HG02885 (cell line): ENCODE measurements around the gene SYNPR.

Experiments
- ATAC-seq: cut with Tn5 transposase; IDR thresholded peaks from one replicate; pipeline ENCODE4 v1.9.1; 2021; ENCODE audit warnings: mild to moderate bottlenecking; ENCODE audit not compliant: unreplicated experiment, poor library complexity

SYNPR gene

GRCh38 chr3:63296249-63296648 is 18.1 kb downstream of the SYNPR start:
- ATAC-seq, result no peak

DNA sequence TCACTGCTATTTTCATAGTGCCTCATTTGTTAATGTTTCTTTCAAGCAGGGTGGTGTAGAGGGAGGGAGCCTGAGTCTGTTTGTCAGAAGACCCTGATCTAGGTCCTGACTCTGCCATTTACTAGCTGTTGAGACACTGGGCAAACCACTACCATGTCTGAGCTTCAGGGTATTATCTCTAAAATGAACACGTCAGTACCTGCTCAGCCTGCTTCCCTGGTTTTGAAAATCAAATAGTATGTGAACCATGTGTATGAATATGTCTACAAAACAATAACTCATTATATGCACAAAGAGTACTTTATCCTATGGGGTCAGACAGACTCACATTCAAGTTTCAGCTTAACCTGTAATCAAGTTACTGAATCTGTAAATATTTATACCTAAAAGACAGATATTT is 25.1 kb downstream of the SYNPR start:
- no peak for ATAC-seq

DNA sequence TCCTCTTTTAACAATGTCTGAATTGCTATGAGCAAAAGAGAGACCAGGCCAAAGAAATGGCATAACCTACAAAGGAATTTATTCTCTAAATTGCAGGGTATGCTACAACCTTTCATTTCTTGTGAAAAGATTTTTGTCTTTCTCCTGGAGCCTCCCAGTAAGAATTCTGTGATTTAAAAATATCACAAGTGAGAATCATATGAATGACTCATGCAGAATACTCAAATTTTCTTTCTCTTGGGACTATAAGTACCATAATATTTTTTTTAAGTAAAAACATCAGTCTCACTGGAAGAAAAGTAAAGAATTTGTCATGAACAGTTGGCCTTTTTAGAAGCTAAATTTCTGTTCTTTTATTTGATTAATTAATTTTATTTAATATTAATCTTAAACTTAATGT is 26.3 kb downstream of the SYNPR start:
- ATAC-seq, result no peak

DNA sequence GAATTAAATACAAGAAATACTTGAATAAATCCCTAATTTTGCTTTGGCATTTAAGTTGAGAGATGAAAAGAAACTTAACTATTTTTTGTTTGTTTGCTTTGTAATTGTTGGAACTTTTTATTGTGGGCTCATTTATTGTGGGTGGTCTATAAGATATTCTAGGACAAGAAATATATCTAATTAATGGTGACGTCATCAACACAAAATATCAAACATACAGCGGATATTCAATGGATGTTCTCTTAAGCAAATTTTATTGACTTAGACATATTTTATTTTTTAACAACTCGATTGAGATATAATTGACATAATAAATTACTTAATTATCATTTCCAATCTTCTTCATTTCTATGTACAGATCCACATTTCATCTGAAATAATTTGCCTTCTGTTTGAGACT is 30.0 kb downstream of the SYNPR start:
- no peak for ATAC-seq

GRCh38 chr3:63309768-63310167 is 31.7 kb downstream of the SYNPR start:
- ATAC-seq, result no peak

DNA sequence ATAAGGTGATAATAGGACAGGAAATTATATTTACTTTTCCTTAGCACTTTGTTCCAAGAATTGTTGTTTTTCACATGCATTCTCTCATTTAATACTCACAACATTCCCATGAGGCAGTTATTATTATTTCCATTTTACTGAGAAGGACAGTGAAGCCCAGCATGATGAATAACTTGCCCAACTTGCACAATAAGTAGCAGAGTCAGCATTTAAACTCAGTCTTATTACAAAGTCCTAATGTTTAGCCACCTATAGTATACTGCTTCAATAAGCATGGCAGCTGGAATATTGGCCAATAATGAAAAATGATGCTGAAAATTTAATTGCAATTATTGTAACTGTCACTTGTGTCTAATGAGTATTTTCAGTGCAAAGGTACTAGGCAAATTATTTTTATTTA is 45.7 kb downstream of the SYNPR start:
- no peak for ATAC-seq

DNA sequence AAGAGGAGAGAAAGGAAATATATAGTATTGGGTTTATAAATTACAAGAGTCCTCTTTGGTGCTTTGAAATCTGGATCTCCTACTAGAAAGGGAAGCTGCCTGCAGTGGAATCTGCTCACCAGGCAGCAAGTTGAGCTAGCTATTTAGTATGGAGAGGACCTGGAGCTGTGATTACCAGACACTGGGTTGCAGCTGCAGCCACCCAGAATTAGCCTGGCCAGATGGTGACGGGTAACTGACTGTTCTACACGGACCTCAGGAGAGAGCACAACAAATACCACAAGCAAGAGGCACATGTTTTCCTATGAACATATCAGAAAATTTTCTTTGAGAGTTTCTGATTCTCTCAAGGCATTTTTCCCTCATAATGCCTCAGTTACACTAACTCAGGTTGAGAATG is 46.5 kb downstream of the SYNPR start:
- no peak for ATAC-seq

DNA sequence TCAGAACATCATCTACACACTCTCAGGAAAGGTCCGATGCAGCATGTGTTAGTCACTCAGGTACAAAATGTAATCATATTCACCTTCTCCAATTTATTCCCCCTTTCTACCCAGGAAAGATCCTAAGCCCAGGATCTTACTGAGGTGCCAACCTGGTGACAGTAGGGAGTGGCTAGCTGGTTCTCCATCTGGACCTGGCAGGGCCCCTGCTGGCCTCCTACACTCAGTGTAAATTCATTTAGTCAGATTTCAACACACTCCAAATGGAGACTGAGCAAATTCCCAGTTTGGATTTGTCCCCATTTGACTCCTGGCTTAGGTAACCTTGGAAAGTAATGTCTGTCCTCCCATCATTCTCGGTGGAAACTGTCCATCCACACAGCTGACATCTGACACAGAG is 47.3 kb downstream of the SYNPR start:
- no peak for ATAC-seq

- no peak for ATAC-seq
Observed at GRCh38 chr3:63328365-63328764, 50.3 kb downstream of the SYNPR start.

DNA sequence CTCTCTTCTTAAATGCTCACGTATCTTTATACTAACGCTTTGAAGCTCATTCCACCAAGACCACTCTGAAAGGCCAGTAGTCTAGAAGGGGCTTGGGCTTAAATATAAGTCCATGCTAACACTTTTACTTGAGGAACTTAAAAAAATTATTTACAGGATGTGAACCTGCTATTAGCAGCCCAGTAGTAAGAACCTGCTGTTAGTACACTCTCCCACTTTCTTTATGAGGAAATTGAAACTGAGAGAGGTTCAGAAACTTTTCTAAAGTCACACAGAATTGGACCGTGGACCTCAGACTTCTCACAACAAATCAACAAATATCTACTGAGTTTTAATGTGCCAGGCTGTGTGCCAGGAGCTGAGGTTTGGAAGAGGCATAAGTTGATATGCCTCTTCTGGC is 53.4 kb downstream of the SYNPR start:
- ATAC-seq, result no peak

- no peak for ATAC-seq
Observed at GRCh38 chr3:63333815-63334214, 55.7 kb downstream of the SYNPR start.

DNA sequence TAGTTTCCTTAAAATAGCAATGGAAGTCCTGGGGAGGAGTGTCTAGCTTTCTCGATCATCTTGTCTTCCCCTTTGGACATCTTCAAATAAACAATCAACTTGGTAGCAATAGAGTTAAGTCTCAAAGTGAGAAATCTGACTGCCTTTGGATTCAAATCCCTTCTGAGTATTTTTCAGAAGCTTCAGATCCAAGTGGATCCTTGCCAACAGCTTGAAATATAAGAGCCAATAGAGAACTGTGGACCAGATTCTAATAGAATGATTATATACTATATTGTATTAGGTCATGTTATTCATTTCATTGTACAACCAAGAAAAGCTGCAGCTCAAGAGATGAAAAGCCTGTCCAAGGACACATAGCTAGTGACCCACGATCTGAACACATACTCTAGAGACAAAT is 60.2 kb downstream of the SYNPR start:
- ATAC-seq, result no peak

- peak; percentile 50 for ATAC-seq
Observed at GRCh38 chr3:63343674-63344073, 65.6 kb downstream of the SYNPR start.

DNA sequence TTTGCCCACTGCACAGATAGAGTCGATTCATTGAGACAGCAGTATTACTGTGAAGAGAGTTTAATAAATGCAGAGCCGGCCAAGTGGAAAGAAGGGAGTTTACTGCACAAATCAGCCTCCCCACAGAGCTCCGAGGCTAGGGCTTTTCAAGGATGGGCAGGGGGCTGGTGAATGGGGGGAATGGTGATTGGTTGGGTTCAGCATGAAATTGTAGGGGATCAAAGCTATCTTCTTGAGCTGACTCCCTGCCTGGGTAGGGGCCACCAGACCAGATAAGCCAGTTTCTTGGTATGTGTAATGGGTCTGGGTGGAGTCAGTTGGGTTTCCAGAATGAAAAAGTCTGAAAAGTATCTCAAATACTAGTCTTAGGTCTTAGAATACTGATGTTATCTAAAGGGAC is 66.6 kb downstream of the SYNPR start:
- no peak for ATAC-seq

DNA sequence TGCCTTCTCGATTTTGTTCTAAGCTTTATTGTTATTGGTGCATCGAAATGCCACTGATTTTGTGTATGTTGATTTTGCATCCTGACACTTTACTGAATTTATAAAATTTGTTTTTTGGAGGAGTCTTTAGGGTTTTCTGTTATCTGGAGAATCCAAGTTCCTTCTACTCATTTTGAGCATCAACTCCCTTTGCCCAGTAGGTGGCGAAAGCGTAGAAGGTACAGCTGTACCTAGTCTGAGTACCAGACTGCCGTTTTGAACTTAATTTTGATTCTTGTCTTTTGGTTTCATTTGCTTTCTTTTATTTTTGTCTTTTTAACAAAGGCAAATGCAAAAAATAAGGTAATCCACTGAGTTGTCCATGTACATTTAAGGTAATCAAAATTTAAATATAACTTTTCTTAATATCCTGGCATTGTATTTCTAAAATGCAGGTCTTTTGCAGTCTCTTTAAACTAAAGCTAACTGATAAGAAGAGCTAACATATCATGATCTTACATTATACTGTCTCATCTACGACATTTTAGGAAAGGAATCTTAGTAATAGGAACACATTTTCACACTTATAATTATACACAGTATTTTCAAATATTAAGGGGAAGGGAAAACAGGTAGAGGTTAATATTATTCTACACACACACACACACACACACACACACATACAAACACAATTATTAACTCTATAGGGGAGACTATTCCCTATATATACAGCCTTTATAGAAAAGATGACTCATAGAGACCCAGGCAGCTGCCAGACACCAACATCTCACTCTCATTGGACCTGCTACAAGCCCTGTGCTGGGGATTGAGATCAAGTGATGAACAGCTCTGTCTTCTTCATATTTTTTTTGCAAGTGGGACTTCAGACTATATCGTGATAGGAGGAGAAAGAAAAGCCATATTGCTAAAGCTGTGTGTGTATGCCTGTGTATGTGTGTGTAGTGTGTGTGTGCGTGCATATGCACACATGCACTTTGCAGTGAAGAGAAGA is 71.8 kb downstream of the SYNPR start:
- peak; percentile 86 for ATAC-seq

DNA sequence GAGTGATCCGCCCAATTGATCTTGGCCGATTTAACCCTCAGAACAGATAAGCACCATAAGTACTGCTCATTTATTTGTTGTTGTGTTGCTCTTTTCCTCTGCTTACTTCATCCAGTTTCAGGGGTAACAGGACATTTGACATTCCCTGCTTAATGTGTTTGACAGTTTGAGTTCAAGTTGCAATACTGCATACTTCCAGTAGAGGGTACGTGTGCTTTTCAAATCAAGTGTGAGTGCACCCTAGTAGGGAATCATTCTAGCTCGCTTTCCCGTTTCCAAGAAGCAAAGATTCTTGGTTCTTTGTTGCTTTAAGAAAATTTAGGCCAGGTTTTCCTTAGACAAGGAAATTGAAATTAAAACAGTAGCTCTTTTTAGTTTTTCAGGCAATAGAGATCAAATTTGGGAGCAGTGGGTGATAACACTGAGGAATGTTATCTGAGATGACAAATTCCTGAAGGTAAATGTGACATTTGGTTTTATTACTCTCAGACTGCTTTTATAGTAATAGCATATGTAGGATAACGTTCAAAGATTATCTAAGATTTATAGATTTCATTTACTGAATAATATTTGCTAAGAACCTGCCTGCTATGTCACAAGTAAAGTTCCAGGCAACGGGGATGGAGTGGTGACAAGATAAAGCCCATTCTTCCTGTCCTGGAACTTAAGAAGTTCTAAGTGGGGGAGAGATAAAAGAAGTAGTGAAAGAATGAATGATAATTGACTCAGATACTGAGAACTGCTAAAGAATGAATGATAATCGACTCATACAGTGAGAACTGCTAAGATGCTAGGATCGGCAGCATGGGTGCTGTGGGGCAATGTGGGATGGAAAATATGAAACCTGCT is 73.3 kb downstream of the SYNPR start:
- ATAC-seq, result peak; percentile 76

DNA sequence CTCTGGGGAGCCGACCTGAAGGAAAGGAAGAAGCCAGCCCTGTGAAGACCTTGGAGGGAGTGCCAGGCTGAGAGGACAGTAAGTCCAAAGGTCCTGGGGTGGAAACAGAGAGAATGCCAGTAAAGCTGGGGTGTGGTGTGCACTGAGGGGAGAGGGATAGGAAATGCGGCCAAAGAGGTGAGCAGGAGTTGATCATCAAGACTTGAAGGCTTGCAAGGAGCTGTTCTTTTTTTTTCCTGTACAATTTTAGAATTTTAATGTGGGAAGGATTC is 73.8 kb downstream of the SYNPR start:
- ATAC-seq, result no peak

DNA sequence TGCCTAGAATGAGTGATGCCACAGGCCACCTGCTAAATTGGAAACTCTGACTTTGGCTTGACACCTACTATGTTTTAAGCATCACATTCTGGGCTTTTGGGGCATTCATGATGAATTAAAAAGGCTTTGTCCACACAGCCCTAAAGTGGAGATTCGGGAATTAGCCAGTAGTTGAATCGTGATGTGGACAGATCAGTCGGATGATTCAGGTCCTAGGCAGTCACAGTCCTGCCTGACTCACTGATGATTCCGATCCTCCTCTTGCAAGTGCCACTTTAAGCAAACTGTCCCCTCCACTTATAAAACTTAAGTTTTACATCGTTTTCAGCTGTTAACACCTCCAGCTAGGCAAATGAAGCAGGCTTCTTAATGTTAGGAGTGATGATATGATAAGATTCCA is 75.3 kb downstream of the SYNPR start:
- no peak for ATAC-seq

GRCh38 chr3:63354160-63354559 is 76.1 kb downstream of the SYNPR start:
- ATAC-seq, result no peak

DNA sequence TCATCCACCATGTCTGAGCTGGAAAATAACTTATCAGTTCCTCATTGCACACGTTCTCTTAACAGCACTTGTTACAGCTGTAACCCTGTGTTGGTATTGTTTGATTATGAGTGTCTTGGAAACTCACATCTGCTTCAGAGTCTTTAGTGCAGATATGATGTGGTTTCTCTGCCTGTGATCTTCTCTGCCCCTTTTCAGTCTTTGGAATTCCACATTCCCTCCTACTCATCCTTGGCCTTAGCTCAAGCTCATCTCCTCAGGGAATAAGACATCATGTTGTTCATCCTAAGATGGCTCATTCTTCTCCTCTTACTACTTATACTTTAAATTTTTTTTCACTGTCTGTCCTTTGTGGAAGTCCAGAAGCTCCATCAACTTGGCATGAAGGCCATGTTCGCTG is 77.7 kb downstream of the SYNPR start:
- no peak for ATAC-seq

DNA sequence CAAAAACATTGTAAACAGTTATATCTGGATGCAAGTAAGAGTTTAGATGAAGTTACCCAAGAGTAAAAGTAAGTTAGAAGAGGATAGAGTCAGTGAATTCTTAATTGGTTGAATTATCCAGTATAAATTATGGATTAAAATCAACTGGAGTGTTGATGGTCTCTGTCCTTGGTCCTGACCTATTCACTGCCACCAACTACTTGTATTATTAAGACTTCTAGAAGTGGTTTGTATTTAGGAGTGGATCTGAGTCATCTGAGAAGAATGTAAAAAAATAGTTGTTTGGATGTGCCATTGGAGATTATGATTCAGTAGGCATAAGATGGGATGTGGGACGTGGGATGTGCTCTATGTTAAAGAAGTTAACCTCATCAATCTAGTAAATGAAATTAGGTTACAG is 86.4 kb downstream of the SYNPR start:
- no peak for ATAC-seq

GRCh38 chr3:63364910-63365309 is 86.8 kb downstream of the SYNPR start:
- ATAC-seq, result no peak
